M059J (cell line): ENCODE measurements around the gene DRD3. TPM values are rescaled to one million over a fixed set of nuclear protein-coding genes. Genes with fewer than 3 reads are reported as not detected.

ENCODE experiments used
- DNase-seq: peaks from one replicate; pipeline ENCODE4 v3.0.0-alpha.2; 2012; ENCODE audit warnings: low read depth
- total RNA-seq: library from RNA; depleted of rRNA; stranded (reverse); fragments of >200 nt; shearing (Covaris generic); gene quantifications from 2 replicates; pipeline ENCODE4 v1.2.3, GENCODE V29; 2014

The DRD3 gene
- total RNA-seq, 1 experiment from 2014 or later, result not detected

GRCh38 chr3:114186501-114186900, 7.6 kb upstream of the DRD3 start:
- DNase-seq, result no peak

DNA sequence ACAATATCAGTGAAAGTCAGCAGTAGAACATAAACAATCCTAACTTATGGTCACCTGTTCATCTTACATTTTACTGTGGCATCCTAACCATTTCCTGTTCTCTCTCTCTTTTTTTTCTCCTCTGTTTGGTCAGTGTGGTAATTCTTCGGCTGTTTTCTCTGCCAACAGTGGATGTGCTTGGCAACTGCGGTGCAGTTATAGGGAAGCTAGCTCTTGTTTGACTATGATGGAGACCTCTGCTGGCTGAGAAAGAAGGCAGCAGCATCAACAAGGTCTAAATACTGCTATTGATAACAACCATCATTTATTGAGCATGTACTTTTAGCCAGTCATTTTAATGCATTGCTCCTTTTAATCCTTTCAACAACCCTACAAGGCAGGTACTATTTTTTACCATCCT, 723 bp upstream of the DRD3 start:
- DNase-seq, result peak; percentile 54

DNA sequence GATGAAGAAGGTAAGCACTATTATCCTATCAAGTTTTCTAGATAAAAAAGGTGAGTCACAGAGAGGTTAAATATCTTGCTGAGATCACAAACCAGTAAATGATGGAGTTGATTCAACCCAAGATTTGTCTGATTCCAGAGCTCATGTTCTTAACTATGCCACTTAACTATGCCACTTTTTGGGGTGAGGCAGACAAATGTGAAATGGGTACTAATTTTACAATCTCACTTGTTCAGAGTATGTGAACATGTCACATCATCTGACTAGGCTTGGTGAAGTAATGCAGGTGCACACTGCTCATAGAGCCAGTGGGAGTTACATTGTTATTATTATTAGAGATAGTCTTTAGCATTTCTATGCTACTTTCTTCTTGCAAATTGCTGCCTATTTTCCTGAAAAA, 2.0 kb downstream of the DRD3 start:
- DNase-seq, result no peak

- DNase-seq, result no peak
Measured at GRCh38 chr3:114176487-114176886, 2.4 kb downstream of the DRD3 start.

GRCh38 chr3:114175204-114175987, 3.5 kb downstream of the DRD3 start:
- DNase-seq, result no peak

GRCh38 chr3:114171677-114172076, 7.2 kb downstream of the DRD3 start:
- DNase-seq, result no peak

DNA sequence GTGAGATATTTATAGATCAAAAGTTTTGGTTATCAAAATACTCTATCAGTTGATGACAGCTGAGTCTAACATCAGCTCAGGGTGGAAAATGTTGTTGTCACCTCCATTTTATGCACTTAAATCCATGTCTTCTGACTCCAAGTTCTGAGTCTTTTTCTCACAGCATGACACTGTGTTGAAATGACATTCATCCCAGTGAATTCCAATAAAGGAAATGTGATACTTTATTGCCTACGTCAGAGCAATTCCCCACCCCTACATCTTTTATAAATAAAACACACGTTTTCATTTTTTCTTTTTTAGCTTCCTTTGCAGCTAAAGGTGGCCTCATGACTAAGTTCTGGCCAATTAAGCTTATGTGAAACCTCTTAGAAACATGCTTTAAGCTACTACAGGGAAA, 10.7 kb downstream of the DRD3 start:
- no peak for DNase-seq

DNA sequence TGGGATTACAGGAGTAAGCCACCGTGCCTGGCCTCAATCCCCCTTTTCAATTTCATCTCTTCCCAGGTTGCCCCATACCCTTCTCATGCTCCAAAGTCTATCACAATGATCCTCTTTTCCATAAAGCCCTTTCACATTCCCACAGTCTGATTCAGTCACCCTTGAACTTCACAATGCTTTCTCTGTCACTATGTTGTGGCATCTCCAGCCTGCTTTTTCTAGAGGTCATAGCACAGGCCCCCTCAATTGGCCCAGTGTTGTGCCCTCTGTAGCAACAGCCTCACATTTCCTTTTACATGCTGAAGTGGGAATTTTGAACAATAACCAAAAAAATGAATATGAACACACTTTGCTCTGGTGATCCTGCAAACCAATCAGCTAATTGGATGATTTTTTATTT, 21.5 kb downstream of the DRD3 start:
- DNase-seq, result no peak

GRCh38 chr3:114155370-114155821, 23.5 kb downstream of the DRD3 start:
- peak; percentile 41 for DNase-seq

- DNase-seq, result no peak
Measured at GRCh38 chr3:114154321-114154821, 24.5 kb downstream of the DRD3 start.

DNA sequence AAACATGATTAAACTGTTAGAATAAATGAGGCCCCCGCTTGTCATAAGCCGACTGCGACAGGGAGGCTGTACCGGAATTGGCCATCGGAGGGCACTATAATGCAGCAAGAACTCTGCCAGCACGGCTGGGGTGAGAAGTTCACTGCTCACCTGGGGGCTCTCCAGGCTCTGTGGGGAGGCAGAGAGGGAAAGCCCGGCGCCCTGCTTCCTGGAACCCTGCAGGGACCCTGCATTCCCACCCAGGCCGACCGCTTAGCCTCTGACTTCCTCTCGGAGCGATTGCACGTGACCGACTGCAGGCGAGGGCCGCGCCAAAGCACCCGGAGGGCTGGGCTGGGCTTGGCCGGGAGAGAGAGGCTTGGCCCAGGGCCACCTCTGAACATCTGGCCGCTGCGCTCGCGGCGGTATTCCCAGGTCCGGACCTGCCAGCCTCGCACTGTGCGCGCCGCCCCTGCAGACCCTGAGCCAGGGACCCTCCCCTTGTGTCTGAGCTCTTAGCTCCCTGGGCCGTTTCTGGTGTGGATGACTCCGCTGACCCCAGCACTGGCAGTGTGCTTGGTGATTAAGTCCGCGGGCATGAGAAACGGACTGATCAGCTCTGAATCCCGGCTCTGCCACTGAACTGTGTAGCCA, 26.2 kb downstream of the DRD3 start:
- DNase-seq, result peak; percentile 92

GRCh38 chr3:114151091-114151490, 27.8 kb downstream of the DRD3 start:
- DNase-seq, result no peak

DNA sequence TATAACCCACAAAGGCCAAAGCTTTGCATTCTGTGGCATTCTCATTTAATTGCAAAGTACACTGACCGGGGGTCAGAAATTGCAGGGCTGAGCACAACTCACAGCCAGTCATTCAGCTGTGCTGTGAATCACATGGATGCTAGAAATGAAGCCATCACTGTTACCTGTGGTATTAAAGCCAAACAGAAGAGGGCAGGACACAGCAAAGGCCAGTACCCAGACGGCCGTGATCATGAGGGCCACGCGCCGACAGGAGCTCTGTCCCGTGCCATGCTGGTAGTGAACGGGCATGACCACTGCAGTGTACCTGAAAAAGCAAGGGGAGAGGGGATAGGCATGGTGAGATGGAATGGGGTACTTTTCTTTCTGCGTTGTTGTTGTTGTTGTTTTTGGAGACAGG, 31.6 kb downstream of the DRD3 start:
- no peak for DNase-seq

GRCh38 chr3:114144909-114145688, 33.8 kb downstream of the DRD3 start:
- peak; percentile 94 for DNase-seq

DNA sequence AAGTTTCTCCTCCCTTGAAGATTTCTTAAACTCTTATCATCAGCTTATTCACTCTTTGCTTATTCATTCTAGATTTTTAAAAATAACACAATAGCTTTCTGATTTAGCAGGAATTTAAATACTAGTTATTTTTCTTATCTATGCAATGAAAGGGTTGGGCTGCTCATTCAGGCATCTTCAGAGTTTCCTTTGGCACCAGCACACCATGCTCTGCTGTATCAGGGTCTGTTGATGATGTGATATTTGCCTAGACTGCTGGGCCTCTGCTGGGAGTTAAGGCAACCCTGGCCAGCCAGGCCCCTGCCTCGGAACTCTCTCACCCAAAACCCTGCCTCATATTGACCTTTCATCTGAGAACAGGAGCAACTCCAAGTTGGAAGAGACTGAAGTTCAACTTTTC, 35.0 kb downstream of the DRD3 start:
- DNase-seq, result no peak

DNA sequence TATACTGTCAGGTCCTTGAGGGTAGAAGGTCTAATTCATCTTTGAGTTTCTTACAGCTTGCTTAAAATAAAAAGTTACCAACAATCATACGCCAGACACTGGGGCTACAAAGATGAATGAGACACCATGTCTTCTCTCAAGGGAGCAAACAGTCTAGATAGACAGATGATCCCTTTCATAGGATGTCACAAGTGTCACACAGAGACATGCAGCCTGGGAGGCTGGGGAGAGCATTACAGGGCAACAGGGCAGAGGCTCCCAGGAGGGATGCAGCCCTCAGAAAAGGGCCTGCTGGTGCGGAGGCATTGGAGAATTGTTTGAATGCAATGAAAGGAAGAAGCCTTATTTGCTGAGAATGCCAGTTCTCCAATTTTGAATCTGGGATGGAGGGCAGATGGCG, 39.0 kb downstream of the DRD3 start:
- no peak for DNase-seq

DNA sequence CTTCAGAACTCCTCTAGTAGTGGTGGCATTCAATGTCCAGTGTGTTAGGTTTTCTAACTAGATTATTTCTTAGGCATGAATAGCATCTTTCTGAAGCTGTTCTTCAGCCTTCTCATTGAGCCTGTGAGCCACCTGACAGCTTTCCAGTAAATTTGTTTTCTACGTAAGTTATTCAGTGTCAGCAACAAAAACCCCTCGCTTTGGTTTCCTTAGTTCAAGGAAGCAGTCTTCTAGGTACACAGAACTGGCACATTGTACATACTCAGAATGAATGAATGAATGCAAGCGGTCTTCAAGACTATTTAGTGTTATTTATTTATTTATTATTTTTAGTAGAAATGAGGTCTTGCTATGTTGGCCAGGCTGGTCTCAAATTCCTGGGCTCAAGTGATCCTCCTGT, 44.9 kb downstream of the DRD3 start:
- no peak for DNase-seq

DNA sequence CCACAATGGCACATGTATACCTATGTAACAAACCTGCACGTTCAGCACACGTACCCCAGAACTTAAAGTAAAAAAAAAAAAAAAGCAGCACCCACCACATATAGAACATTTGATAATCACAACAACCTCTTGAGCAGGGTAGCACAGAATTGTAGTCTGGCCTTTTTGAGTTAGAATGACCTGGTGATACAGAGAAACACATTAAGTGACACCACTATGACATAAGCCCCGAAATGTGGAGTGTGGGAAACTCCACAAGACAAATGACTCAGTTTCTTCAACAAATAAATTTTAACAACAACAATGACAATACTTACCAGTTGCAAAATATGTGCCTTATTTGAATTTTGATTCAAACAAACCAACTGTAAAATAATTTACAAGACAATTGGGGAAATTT, 46.4 kb downstream of the DRD3 start:
- DNase-seq, result no peak

- peak; percentile 57 for DNase-seq
Measured at GRCh38 chr3:114128826-114129225, 50.0 kb downstream of the DRD3 start.

DNA sequence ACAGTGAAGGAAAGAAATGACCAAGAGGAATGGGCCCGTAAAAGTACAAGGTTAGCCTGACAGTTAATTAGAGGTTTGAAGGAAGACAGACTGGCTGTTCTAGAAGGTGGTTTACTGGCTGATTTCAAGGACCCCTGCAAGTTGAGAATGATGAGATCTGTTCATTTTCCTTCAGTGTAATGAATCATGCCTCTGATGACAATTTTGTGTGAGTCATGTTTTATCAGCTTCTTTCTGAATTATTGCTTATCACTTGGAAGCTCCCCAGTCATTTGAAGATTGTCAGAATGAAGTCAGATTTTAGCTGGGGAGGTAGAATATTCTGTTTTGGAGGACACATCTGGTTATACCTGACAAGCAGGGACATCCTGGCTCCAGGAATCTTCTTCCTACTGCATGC, 50.6 kb downstream of the DRD3 start:
- DNase-seq, result peak; percentile 53

DNA sequence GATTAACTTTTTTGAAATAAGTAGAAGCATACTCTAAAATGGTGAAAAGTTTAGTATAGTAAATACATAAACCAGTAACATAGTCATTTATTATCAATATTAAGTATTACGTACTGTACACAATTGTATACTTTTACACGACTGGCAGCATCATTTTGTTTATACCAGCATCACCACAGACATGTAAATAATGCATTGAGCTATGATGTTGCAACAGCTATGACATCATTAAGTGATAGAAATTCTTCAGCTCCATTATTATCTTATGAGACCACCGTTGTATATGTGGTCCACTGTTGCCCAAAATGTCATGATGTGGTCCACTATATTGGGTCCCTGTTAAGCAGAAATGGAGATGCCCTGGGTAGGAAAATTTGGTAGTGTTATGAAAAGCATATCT, 51.3 kb downstream of the DRD3 start:
- peak; percentile 11 for DNase-seq

DNA sequence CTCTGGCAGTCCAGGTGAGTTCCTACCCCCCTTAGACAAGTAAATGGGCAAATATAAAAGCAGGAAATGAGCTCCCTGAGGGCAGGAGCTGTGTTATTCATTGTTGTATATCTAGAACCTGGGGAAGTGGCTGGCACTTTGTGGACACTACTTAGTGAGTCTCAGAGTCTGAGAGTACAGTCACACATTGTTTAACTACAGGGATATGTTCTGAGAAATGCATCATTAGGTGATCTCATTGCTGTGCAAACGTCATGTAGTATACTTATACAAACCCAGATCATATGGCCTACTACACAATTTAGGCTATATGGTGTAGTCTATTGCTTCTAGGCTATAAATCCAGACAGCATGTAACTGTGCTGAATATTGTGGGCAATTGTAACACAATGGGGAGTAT, 52.4 kb downstream of the DRD3 start:
- DNase-seq, result no peak
